ENCODE data around the gene COPZ1. TPM values are rescaled to one million over a fixed set of nuclear protein-coding genes. Genes with fewer than 3 reads are reported as not detected.
A peak's percentile ranks its signal among the peaks of the same experiment; 100 is the strongest.

Gene COPZ1
- total and polyA plus RNA-seq, 9 of the 15 experiments (the other 6 are each of a cell fraction or from before 2014, with no cell fraction given) = 137 to 487 (median 233) TPM

- TF ChIP-seq STAT5A (IDR thresholded peaks at IDR 0.05; ENCODE audit: borderline replicate concordance, low read length) = no peak
- TF ChIP-seq ZNF551 (CRISPR knock-in tag; IDR thresholded peaks at IDR 0.05) = no peak
- 0 out of 2 replicates have a peak, but pooled peaks have one; percentile 22 for TF ChIP-seq ZNF311 (CRISPR knock-in tag; IDR thresholded peaks at IDR 0.05)
- no peak for TF ChIP-seq STAT5B (CRISPR knock-in tag; IDR thresholded peaks at IDR 0.05)
- TF ChIP-seq ZNF395 (CRISPR knock-in tag; IDR thresholded peaks at IDR 0.05) = 0 out of 2 replicates have a peak, but pooled peaks have one; percentile 2
- 0 out of 2 replicates have a peak, but pooled peaks have one; percentile 15 for TF ChIP-seq ZNF165 (CRISPR knock-in tag; IDR thresholded peaks at IDR 0.05; ENCODE audit: borderline replicate concordance)
- no peak for TF ChIP-seq SOX6 (IDR thresholded peaks at IDR 0.05)
- no peak for TF ChIP-seq SMAD2 (IDR thresholded peaks at IDR 0.05; ENCODE audit: low read depth, low read length)
- TF ChIP-seq ZBTB1 (CRISPR knock-in tag; IDR thresholded peaks at IDR 0.05; ENCODE audit: borderline replicate concordance, low read depth) = 0 out of 2 replicates have a peak, but pooled peaks have one; percentile 13
- TF ChIP-seq PKNOX1 (IDR thresholded peaks at IDR 0.05) = 0 out of 2 replicates have a peak, but pooled peaks have one; percentile 14
- TF ChIP-seq KLF6 (CRISPR knock-in tag; IDR thresholded peaks at IDR 0.05; ENCODE audit: borderline replicate concordance) = no peak
- TF ChIP-seq JUND (IDR thresholded peaks at IDR 0.05; ENCODE audit: borderline replicate concordance, low read depth, low read length) = 0 out of 2 replicates have a peak, but pooled peaks have one; percentile 2
- TF ChIP-seq JUND (tag; IDR thresholded peaks at IDR 0.05; ENCODE audit: borderline replicate concordance, low read depth, low read length) = no peak
- TF ChIP-seq ZNF778 (CRISPR knock-in tag; IDR thresholded peaks at IDR 0.05) = no peak
- TF ChIP-seq TCF7 (IDR thresholded peaks at IDR 0.05; ENCODE audit: borderline replicate concordance) = 0 out of 2 replicates have a peak, but pooled peaks have one; percentile 50
- TF ChIP-seq LARP7 (IDR thresholded peaks at IDR 0.05) = 0 out of 2 replicates have a peak, but pooled peaks have one; percentile 15
- TF ChIP-seq SAP30 (IDR thresholded peaks at IDR 0.05; ENCODE audit: borderline replicate concordance, insufficient read depth, low read depth, low read length, poor library complexity, severe bottlenecking) = peak; percentile 1
- TF ChIP-seq EP300 (IDR thresholded peaks at IDR 0.05; ENCODE audit: low read length) = no peak
- TF ChIP-seq HBP1 (CRISPR knock-in tag; IDR thresholded peaks at IDR 0.05) = no peak
- no peak for TF ChIP-seq E2F4 (CRISPR knock-in tag; IDR thresholded peaks at IDR 0.05; ENCODE audit: low read depth)
- TF ChIP-seq FOXK2 (conservative IDR thresholded peaks at IDR 0.05 in 1 of 2, IDR thresholded peaks at IDR 0.05 in 1 of 2; ENCODE audit: low read depth in 2 of 2) = no peak; a peak in 1 of 4 replicates
- TF ChIP-seq NFRKB (IDR thresholded peaks at IDR 0.05; ENCODE audit: low read depth) = 0 out of 2 replicates have a peak, but pooled peaks have one; percentile 89
Observed at GRCh38 chr12:54301428-54302048, 23.4 kb upstream of the COPZ1 start (continued).
